ENCODE measurements around the gene LYPLAL1.

The LYPLAL1 gene

GRCh38 chr1:219147571-219148019 lies 26.1 kb upstream of the LYPLAL1 start:
- H3K9ac ChIP-seq (ENCODE audit: low read depth, low read length) = no peak overlapping the region
- H3K4me3 ChIP-seq (ENCODE audit: low read depth, low read length) = no peak overlapping the region
- H3K27me3 ChIP-seq (ENCODE audit: control insufficient read depth, insufficient read depth, low read length) = no peaks in the 10 kb centered on the region
- H3K9me3 ChIP-seq (ENCODE audit: control insufficient read depth, insufficient read depth, low read length) = no peaks in the 10 kb centered on the region
- peaks cover 4% of the 10 kb centered on the region for H3K4me1 ChIP-seq (ENCODE audit: control insufficient read depth, insufficient read depth, low read length)
- no peaks in the 10 kb centered on the region for H3K36me3 ChIP-seq (ENCODE audit: control insufficient read depth, insufficient read depth, low read length)
- no peak overlapping the region for H3K27ac ChIP-seq (ENCODE audit: low read depth, low read length)

- Histone ChIP-seq H3K27me3 (ENCODE audit: control insufficient read depth, insufficient read depth, low read length) (no peaks in the 10 kb centered on the region), H3K4me1 (ENCODE audit: control insufficient read depth, insufficient read depth, low read length) (peaks cover 4% of the 10 kb centered on the region), H3K36me3 (ENCODE audit: control insufficient read depth, insufficient read depth, low read length) (no peaks in the 10 kb centered on the region), H3K4me3 (ENCODE audit: low read depth, low read length) (no peak overlapping the region), H3K9ac (ENCODE audit: low read depth, low read length) (no peak overlapping the region), H3K27ac (ENCODE audit: low read depth, low read length) (no peak overlapping the region), H3K9me3 (ENCODE audit: control insufficient read depth, insufficient read depth, low read length) (no peaks in the 10 kb centered on the region)
These were observed 24.6 kb upstream of the LYPLAL1 start for GRCh38 chr1:219149009-219149577.

GRCh38 chr1:219149953-219150352 lies 23.7 kb upstream of the LYPLAL1 start:
- no peaks in the 10 kb centered on the region for H3K9me3 ChIP-seq (ENCODE audit: control insufficient read depth, insufficient read depth, low read length)
- H3K27me3 ChIP-seq (ENCODE audit: control insufficient read depth, insufficient read depth, low read length) = no peaks in the 10 kb centered on the region
- H3K4me3 ChIP-seq (ENCODE audit: low read depth, low read length) = no peak overlapping the region
- H3K27ac ChIP-seq (ENCODE audit: low read depth, low read length) = no peak overlapping the region
- no peak overlapping the region for H3K9ac ChIP-seq (ENCODE audit: low read depth, low read length)
- H3K4me1 ChIP-seq (ENCODE audit: control insufficient read depth, insufficient read depth, low read length) = peaks cover 4% of the 10 kb centered on the region
- no peaks in the 10 kb centered on the region for H3K36me3 ChIP-seq (ENCODE audit: control insufficient read depth, insufficient read depth, low read length)

GRCh38 chr1:219150913-219151312 lies 22.8 kb upstream of the LYPLAL1 start:
- Histone ChIP-seq H3K9ac (ENCODE audit: low read depth, low read length) (no peak overlapping the region), H3K9me3 (ENCODE audit: control insufficient read depth, insufficient read depth, low read length) (no peaks in the 10 kb centered on the region), H3K36me3 (ENCODE audit: control insufficient read depth, insufficient read depth, low read length) (no peaks in the 10 kb centered on the region), H3K27ac (ENCODE audit: low read depth, low read length) (no peak overlapping the region), H3K27me3 (ENCODE audit: control insufficient read depth, insufficient read depth, low read length) (no peaks in the 10 kb centered on the region), H3K4me1 (ENCODE audit: control insufficient read depth, insufficient read depth, low read length) (peaks cover 4% of the 10 kb centered on the region), H3K4me3 (ENCODE audit: low read depth, low read length) (no peak overlapping the region)

- Histone ChIP-seq H3K9me3 (ENCODE audit: control insufficient read depth, insufficient read depth, low read length) (no peaks in the 10 kb centered on the region), H3K36me3 (ENCODE audit: control insufficient read depth, insufficient read depth, low read length) (no peaks in the 10 kb centered on the region), H3K4me3 (ENCODE audit: low read depth, low read length) (no peak overlapping the region), H3K9ac (ENCODE audit: low read depth, low read length) (no peak overlapping the region), H3K27ac (ENCODE audit: low read depth, low read length) (no peak overlapping the region), H3K27me3 (ENCODE audit: control insufficient read depth, insufficient read depth, low read length) (no peaks in the 10 kb centered on the region), H3K4me1 (ENCODE audit: control insufficient read depth, insufficient read depth, low read length) (peaks cover 4% of the 10 kb centered on the region)
These were observed 22.2 kb upstream of the LYPLAL1 start for GRCh38 chr1:219151467-219151866.

GRCh38 chr1:219152751-219153150 lies 20.9 kb upstream of the LYPLAL1 start:
- Histone ChIP-seq H3K27me3 (ENCODE audit: control insufficient read depth, insufficient read depth, low read length) (no peaks in the 10 kb centered on the region), H3K36me3 (ENCODE audit: control insufficient read depth, insufficient read depth, low read length) (no peaks in the 10 kb centered on the region), H3K4me3 (ENCODE audit: low read depth, low read length) (no peak overlapping the region), H3K9ac (ENCODE audit: low read depth, low read length) (no peak overlapping the region), H3K9me3 (ENCODE audit: control insufficient read depth, insufficient read depth, low read length) (no peaks in the 10 kb centered on the region), H3K27ac (ENCODE audit: low read depth, low read length) (no peak overlapping the region), H3K4me1 (ENCODE audit: control insufficient read depth, insufficient read depth, low read length) (no peaks in the 10 kb centered on the region; the same call in 1 of the 2 replicates)

GRCh38 chr1:219153723-219154122 lies 20.0 kb upstream of the LYPLAL1 start:
- Histone ChIP-seq H3K9ac (ENCODE audit: low read depth, low read length) (no peak overlapping the region), H3K27ac (ENCODE audit: low read depth, low read length) (no peak overlapping the region), H3K9me3 (ENCODE audit: control insufficient read depth, insufficient read depth, low read length) (no peaks in the 10 kb centered on the region), H3K27me3 (ENCODE audit: control insufficient read depth, insufficient read depth, low read length) (no peaks in the 10 kb centered on the region), H3K36me3 (ENCODE audit: control insufficient read depth, insufficient read depth, low read length) (no peaks in the 10 kb centered on the region), H3K4me1 (ENCODE audit: control insufficient read depth, insufficient read depth, low read length) (no peaks in the 10 kb centered on the region; the same call in 1 of the 2 replicates), H3K4me3 (ENCODE audit: low read depth, low read length) (no peak overlapping the region)

- H3K4me1 ChIP-seq (ENCODE audit: control insufficient read depth, insufficient read depth, low read length) = no peaks in the 10 kb centered on the region; the same call in 1 of the 2 replicates
- no peak overlapping the region for H3K27ac ChIP-seq (ENCODE audit: low read depth, low read length)
- H3K4me3 ChIP-seq (ENCODE audit: low read depth, low read length) = no peak overlapping the region
- no peak overlapping the region for H3K9ac ChIP-seq (ENCODE audit: low read depth, low read length)
- H3K9me3 ChIP-seq (ENCODE audit: control insufficient read depth, insufficient read depth, low read length) = no peaks in the 10 kb centered on the region
- H3K27me3 ChIP-seq (ENCODE audit: control insufficient read depth, insufficient read depth, low read length) = no peaks in the 10 kb centered on the region
- no peaks in the 10 kb centered on the region for H3K36me3 ChIP-seq (ENCODE audit: control insufficient read depth, insufficient read depth, low read length)
These were observed 18.5 kb upstream of the LYPLAL1 start for GRCh38 chr1:219155135-219155534.

GRCh38 chr1:219159946-219160645 lies 13.6 kb upstream of the LYPLAL1 start:
- no peak overlapping the region for H3K4me3 ChIP-seq (ENCODE audit: low read depth, low read length)
- H3K9ac ChIP-seq (ENCODE audit: low read depth, low read length) = no peak overlapping the region
- peaks cover 5% of the 10 kb centered on the region; the same call in 1 of the 2 replicates for H3K4me1 ChIP-seq (ENCODE audit: control insufficient read depth, insufficient read depth, low read length)

GRCh38 chr1:219160967-219161366 lies 12.7 kb upstream of the LYPLAL1 start:
- no peak overlapping the region for H3K9ac ChIP-seq (ENCODE audit: low read depth, low read length)
- H3K4me3 ChIP-seq (ENCODE audit: low read depth, low read length) = no peak overlapping the region
- H3K36me3 ChIP-seq (ENCODE audit: control insufficient read depth, insufficient read depth, low read length) = no peaks in the 10 kb centered on the region
- no peak overlapping the region for H3K27ac ChIP-seq (ENCODE audit: low read depth, low read length)
- no peaks in the 10 kb centered on the region for H3K9me3 ChIP-seq (ENCODE audit: control insufficient read depth, insufficient read depth, low read length)
- H3K4me1 ChIP-seq (ENCODE audit: control insufficient read depth, insufficient read depth, low read length) = peaks cover 5% of the 10 kb centered on the region; the same call in 1 of the 2 replicates
- H3K27me3 ChIP-seq (ENCODE audit: control insufficient read depth, insufficient read depth, low read length) = no peaks in the 10 kb centered on the region

More at GRCh38 chr1:219159946-219160645, 13.6 kb upstream of the LYPLAL1 start:
- Histone ChIP-seq H3K9me3 (ENCODE audit: control insufficient read depth, insufficient read depth, low read length) (no peaks in the 10 kb centered on the region), H3K27ac (ENCODE audit: low read depth, low read length) (no peak overlapping the region), H3K36me3 (ENCODE audit: control insufficient read depth, insufficient read depth, low read length) (no peaks in the 10 kb centered on the region), H3K27me3 (ENCODE audit: control insufficient read depth, insufficient read depth, low read length) (no peaks in the 10 kb centered on the region)

GRCh38 chr1:219161371-219161770 lies 12.3 kb upstream of the LYPLAL1 start:
- Histone ChIP-seq H3K4me3 (ENCODE audit: low read depth, low read length) (no peak overlapping the region), H3K9ac (ENCODE audit: low read depth, low read length) (no peak overlapping the region), H3K4me1 (ENCODE audit: control insufficient read depth, insufficient read depth, low read length) (peaks cover 5% of the 10 kb centered on the region; the same call in 1 of the 2 replicates), H3K27ac (ENCODE audit: low read depth, low read length) (no peak overlapping the region), H3K36me3 (ENCODE audit: control insufficient read depth, insufficient read depth, low read length) (no peaks in the 10 kb centered on the region), H3K27me3 (ENCODE audit: control insufficient read depth, insufficient read depth, low read length) (no peaks in the 10 kb centered on the region), H3K9me3 (ENCODE audit: control insufficient read depth, insufficient read depth, low read length) (no peaks in the 10 kb centered on the region)

Data from HUES48 (cell line).